ENCODE results near the gene OPN3. TPM values are rescaled to one million over a fixed set of nuclear protein-coding genes. Genes with fewer than 3 reads are reported as not detected.

The OPN3 gene
- total RNA-seq, 1 donor from 2014 or later = 12.5 TPM

DNA sequence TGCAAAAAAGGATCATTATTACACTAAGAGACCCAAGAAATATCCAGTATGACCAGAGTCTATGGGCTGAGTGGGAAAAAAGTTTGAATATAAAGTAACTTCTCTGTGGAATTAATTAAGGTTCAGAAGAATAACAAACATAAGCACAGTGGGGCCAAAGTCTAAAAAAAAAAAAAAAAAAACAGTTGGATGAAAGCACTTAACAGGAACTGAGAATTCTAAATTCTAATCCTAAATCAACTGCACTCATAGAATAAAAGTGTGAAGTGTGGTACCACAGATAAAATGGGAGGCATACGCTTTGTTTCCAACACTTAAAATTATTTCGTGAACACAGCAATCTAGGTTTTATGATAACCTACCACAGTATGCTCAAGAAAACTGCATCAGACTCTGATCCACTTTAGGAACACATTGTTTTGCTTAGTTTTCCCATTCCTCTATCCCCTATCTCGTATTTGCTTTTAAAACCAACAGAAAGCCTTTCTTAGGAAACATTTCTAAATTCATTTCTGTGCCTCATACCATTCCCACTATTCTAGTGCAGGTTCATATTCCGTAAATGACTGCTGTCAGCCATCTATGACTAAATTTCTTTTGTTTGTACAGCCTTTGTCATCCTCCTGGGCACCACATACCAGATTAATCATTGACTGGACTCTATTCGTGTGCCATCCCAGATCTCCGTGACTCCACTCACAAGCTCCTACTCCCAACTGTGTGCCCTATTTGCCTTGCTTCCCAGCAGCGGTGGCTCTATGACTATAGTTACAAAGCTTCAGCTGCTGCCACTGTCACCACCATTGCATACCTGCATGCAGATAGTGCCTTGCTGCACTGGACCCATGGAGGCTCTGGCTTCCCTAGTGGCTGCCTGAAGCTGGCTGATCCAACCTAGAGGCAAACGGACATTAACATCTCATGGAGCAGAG, 24.9 kb downstream of the OPN3 start:
- no peaks in the 10 kb centered on the region for H3K4me1 Mint-ChIP-seq (ENCODE audit: low read depth, unreplicated experiment)
- no peaks in the 10 kb centered on the region for H3K27me3 Mint-ChIP-seq (ENCODE audit: unreplicated experiment)
- H3K27ac Mint-ChIP-seq (ENCODE audit: unreplicated experiment) = no peak overlapping the region
- H3K9me3 Mint-ChIP-seq (ENCODE audit: unreplicated experiment) = no peaks in the 10 kb centered on the region
- H3K4me3 Mint-ChIP-seq (ENCODE audit: unreplicated experiment) = no peak overlapping the region
- no peak for DNase-seq
- no peaks in the 10 kb centered on the region for H3K36me3 Mint-ChIP-seq (ENCODE audit: unreplicated experiment)
- TF ChIP-seq, protein P1, sequence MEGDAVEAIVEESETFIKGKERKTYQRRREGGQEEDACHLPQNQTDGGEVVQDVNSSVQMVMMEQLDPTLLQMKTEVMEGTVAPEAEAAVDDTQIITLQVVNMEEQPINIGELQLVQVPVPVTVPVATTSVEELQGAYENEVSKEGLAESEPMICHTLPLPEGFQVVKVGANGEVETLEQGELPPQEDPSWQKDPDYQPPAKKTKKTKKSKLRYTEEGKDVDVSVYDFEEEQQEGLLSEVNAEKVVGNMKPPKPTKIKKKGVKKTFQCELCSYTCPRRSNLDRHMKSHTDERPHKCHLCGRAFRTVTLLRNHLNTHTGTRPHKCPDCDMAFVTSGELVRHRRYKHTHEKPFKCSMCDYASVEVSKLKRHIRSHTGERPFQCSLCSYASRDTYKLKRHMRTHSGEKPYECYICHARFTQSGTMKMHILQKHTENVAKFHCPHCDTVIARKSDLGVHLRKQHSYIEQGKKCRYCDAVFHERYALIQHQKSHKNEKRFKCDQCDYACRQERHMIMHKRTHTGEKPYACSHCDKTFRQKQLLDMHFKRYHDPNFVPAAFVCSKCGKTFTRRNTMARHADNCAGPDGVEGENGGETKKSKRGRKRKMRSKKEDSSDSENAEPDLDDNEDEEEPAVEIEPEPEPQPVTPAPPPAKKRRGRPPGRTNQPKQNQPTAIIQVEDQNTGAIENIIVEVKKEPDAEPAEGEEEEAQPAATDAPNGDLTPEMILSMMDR (IDR thresholded peaks at IDR 0.05; ENCODE audit: partially characterized antibody, unreplicated experiment) = no peak

DNA sequence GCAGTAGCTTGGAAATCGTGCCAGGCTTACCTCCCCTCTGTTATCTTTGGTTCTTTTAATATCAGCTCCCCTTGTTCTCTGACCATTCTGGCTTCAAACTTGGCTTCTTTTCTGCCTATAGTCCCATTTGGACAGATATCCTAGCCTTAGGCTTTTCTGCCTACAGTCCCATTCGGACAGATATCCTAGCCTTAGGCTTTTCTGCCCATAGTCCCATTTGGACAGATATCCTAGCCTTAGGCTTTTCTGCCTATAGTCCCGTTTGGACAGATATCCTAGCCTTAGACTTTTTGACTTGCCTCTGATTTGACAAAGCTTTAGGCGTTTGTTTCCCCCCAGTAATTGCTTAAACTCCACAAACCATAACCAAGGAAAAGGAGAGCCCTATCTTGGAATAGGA, 25.6 kb downstream of the OPN3 start:
- no peak overlapping the region for H3K4me3 Mint-ChIP-seq (ENCODE audit: unreplicated experiment)
- no peak overlapping the region for H3K27ac Mint-ChIP-seq (ENCODE audit: unreplicated experiment)

DNA sequence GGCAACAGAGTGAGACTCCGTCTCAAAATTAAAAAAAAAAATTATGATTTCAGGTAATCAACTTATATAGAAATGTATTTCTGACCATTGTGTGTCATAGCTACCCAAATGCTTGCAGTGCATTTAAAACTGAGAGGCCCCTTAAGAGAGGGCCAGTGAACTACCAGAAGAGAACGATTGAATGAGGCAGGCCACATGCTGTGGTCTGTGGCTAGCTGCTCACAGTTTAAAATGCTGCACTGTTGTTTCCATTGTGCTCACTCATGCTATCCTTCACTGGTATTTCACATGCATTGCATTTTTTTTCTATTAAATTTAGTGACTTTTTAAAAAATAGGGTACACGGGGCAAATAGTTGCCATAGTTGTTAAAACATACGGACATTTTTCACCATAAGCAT, 26.0 kb downstream of the OPN3 start:
- Mint-ChIP-seq H3K27me3 (ENCODE audit: unreplicated experiment) (no peaks in the 10 kb centered on the region), H3K36me3 (ENCODE audit: unreplicated experiment) (no peaks in the 10 kb centered on the region), H3K9me3 (ENCODE audit: unreplicated experiment) (no peaks in the 10 kb centered on the region), H3K27ac (ENCODE audit: unreplicated experiment) (no peak overlapping the region), H3K4me1 (ENCODE audit: low read depth, unreplicated experiment) (no peaks in the 10 kb centered on the region), H3K4me3 (ENCODE audit: unreplicated experiment) (no peak overlapping the region)
- TF ChIP-seq, protein P1 (IDR thresholded peaks at IDR 0.05; ENCODE audit: partially characterized antibody, unreplicated experiment) = no peak
- no peak for DNase-seq

More for the DNA sequence above, 25.6 kb downstream of the OPN3 start:
- H3K9me3 Mint-ChIP-seq (ENCODE audit: unreplicated experiment) = no peaks in the 10 kb centered on the region
- no peaks in the 10 kb centered on the region for H3K36me3 Mint-ChIP-seq (ENCODE audit: unreplicated experiment)
- no peaks in the 10 kb centered on the region for H3K27me3 Mint-ChIP-seq (ENCODE audit: unreplicated experiment)
- TF ChIP-seq, protein P1 (IDR thresholded peaks at IDR 0.05; ENCODE audit: partially characterized antibody, unreplicated experiment) = no peak
- no peak for DNase-seq
- H3K4me1 Mint-ChIP-seq (ENCODE audit: low read depth, unreplicated experiment) = no peaks in the 10 kb centered on the region

DNA sequence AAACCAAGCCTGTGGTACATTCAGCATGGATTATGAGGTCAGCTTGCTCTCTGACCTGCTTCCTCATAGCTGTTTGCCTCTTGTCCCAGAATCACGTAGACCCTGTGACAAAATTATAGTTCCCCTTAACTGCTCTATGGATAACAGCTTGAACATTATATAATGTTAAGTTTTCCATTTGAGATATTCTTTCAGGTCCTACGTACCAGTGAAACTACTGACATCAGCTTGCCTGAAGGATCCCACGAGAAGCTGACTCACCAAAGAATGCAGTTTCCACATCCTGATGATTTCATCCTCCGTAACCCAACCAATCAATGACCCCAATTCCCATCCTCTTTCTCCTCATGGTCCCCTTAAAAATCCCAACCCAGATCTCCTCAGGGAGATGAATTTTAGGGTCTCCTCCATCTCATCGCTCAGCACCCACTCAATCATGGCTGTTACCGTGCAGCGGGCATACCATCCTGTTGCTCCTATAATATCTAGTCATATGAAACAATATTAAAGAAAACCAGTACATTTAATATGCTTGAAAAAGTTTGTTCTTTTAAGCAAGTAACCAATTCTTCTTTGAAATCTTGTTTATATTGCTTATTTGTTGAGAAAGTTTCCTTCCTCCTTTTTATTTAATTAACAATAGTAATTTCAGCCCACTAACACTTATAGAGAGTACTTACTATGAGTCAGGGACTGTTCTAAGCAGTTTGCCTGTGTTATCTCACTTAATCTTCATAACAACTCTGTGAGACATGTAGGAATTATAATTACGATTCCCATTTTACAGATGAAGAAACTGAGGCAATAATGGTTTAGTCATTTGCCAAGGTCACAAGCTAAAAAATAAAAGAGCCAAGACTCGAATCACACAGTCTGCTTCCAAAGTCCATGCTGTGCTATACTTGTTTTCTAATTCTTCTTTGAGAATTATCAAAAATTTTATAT, 27.4 kb downstream of the OPN3 start:
- no peaks in the 10 kb centered on the region for H3K36me3 Mint-ChIP-seq (ENCODE audit: unreplicated experiment)
- no peaks in the 10 kb centered on the region for H3K4me1 Mint-ChIP-seq (ENCODE audit: low read depth, unreplicated experiment)
- H3K9me3 Mint-ChIP-seq (ENCODE audit: unreplicated experiment) = no peaks in the 10 kb centered on the region
- TF ChIP-seq, protein P1 (IDR thresholded peaks at IDR 0.05; ENCODE audit: partially characterized antibody, unreplicated experiment) = no peak
- no peak overlapping the region for H3K4me3 Mint-ChIP-seq (ENCODE audit: unreplicated experiment)
- H3K27ac Mint-ChIP-seq (ENCODE audit: unreplicated experiment) = no peak overlapping the region
- no peak for DNase-seq
- H3K27me3 Mint-ChIP-seq (ENCODE audit: unreplicated experiment) = no peaks in the 10 kb centered on the region
